HL-60 (cell line): ENCODE results near the gene CTNNAL1.

ENCODE experiments used
- DNase-seq, 2 experiments: peaks; one replicate each; pipeline ENCODE4 v3.0.0-alpha.2; 2010 to 2020; ENCODE audit warnings: low read depth in 1 of 2, low spot score in 1 of 2
- H3K27ac ChIP-seq: fragments of 250-450 bp; sonication (Bioruptor Pico); replicated peaks from 2 replicates; pipeline ENCODE4 v1.5.1; 2020; ENCODE audit warnings: mild to moderate bottlenecking, moderate library complexity
- H3K27me3 ChIP-seq: fragments of 250-450 bp; sonication (Bioruptor Pico); 2 replicates; pipeline ENCODE4 v1.5.1; 2021; ENCODE audit warnings: mild to moderate bottlenecking, moderate library complexity; ENCODE audit not compliant: insufficient read depth, poor library complexity, severe bottlenecking
- H3K4me3 ChIP-seq: replicated peaks from 2 replicates; pipeline ENCODE4 v1.5.1; 2011; ENCODE audit warnings: mild to moderate bottlenecking, control low read depth, low read length; ENCODE audit not compliant: insufficient read depth
- GABPA ChIP-seq: IDR thresholded peaks from 2 replicates; pipeline ENCODE4 v1.6.1; 2012; ENCODE audit warnings: low read depth
- POLR2AphosphoS5 ChIP-seq: IDR thresholded peaks from 2 replicates; pipeline ENCODE4 v1.6.1; 2012; ENCODE audit warnings: low read depth
- REST ChIP-seq: IDR thresholded peaks from 2 replicates; pipeline ENCODE4 v1.6.1; 2012; ENCODE audit warnings: low read depth; ENCODE audit not compliant: insufficient replicate concordance
- SPI1 ChIP-seq: IDR thresholded peaks from 2 replicates; pipeline ENCODE4 v1.6.1; 2012; ENCODE audit warnings: low read depth, mild to moderate bottlenecking, borderline replicate concordance
- TF ChIP-seq, protein P1 (sequence below): IDR thresholded peaks from one replicate; pipeline ENCODE4 v1.5.1; 2011; ENCODE audit warnings: low read length, control low read depth, inconsistent platforms; ENCODE audit not compliant: insufficient read depth

CTNNAL1 gene

DNA sequence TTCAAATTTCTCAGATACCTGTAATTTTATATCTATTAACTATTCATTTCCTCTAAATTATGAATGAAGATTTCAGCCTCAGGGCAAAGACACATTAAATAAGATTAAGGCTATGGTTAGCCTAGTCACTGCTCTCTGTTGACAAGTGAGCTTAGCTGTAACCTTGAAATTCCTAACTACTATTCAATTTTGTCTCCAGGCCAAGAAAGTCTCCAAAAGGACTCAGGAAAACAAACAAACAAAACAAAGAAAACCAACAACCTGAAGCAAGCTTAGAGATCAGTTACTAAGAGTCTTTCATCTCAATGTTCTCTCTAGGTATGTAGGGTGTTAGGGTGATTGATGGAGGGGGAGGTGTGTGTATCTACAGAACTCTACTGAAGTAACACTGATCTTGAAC lies 9.6 kb upstream of the CTNNAL1 start:
- TF ChIP-seq, protein P1, sequence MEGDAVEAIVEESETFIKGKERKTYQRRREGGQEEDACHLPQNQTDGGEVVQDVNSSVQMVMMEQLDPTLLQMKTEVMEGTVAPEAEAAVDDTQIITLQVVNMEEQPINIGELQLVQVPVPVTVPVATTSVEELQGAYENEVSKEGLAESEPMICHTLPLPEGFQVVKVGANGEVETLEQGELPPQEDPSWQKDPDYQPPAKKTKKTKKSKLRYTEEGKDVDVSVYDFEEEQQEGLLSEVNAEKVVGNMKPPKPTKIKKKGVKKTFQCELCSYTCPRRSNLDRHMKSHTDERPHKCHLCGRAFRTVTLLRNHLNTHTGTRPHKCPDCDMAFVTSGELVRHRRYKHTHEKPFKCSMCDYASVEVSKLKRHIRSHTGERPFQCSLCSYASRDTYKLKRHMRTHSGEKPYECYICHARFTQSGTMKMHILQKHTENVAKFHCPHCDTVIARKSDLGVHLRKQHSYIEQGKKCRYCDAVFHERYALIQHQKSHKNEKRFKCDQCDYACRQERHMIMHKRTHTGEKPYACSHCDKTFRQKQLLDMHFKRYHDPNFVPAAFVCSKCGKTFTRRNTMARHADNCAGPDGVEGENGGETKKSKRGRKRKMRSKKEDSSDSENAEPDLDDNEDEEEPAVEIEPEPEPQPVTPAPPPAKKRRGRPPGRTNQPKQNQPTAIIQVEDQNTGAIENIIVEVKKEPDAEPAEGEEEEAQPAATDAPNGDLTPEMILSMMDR = no peak
- TF ChIP-seq SPI1 (no peak), REST (no peak), GABPA (no peak), POLR2AphosphoS5 (no peak)
- no peaks in the 10 kb centered on the region for H3K27me3 ChIP-seq
- no peak overlapping the region for H3K4me3 ChIP-seq
- no peak overlapping the region for H3K27ac ChIP-seq
- no peak for DNase-seq

DNA sequence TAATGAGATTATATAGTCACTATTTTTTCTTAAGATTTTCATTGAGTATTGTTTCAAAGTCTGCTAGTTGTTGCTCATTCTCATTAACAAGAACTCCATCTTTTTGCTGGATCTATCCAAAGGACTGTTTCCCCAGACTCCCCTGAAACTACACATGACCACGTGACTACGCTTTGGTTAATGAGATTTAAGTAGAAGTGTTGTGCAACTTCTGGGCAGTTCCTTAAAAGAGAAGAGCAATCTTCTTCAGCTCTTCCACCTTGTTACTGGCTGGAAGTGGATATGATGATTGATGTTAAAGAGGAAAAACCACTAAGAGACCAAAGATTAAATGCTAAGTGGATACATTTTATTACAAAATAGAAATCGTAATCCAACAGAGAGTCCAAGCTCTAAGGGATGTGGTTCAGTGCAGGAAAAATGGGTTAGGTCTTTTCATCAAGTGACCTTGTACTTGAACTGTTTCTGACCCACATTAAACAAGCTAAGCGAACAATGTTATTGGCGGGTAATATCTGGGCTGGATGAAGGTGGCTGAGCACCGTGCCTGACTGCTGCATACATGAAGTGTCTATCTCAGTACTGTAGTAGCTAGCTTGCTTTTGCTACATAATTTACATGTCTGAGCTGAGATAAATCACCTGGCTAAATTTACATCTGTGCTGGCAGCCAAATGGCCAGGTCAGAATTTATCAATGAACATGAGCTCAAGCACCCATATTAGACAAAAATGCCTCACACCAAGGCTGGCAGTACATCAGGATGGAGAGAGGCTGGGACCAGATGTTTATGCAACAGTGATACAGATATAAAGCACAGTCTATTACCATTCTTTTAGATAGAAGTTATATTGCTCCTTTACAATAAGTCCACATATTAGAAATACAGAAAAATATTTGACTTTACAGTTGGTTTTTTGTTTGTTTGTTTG lies 7.5 kb upstream of the CTNNAL1 start:
- peak; percentile 56 to 80 for DNase-seq
- Histone ChIP-seq H3K4me3 (no peak overlapping the region), H3K27ac (no peak overlapping the region), H3K27me3 (no peaks in the 10 kb centered on the region)
- TF ChIP-seq POLR2AphosphoS5 (no peak), SPI1 (peak; percentile 91), REST (no peak)

DNA sequence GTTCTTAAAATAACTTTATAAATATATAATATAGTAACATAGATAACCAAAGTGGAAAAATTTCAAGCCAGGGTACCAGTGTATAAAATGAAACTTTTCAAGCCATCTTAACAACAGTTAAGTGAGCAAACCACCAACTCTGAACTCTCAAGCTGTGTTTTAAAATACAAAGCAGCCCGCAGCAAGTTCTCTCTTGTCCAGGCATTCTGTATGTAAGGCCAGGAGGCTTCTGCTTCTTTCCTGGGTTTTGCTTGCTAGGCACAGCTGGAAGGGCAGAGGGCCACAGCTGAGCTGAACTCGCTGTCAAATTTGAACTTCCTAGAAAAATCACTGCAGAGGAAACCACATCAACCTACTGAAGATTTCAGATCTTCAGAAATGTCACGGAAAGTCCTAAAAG lies 6.8 kb upstream of the CTNNAL1 start:
- H3K27me3 ChIP-seq = no peaks in the 10 kb centered on the region
- H3K4me3 ChIP-seq = no peak overlapping the region
- H3K27ac ChIP-seq = no peak overlapping the region
- TF ChIP-seq, protein P1 = no peak
- TF ChIP-seq REST (no peak), SPI1 (no peak), POLR2AphosphoS5 (no peak), GABPA (no peak)
- no peak for DNase-seq
